ENCODE data around the gene NTM.

GRCh38 chr11:131370090-131370751, at the start of gene NTM:
- no peak for TF ChIP-seq CTCF (conservative IDR thresholded peaks at IDR 0.05; ENCODE audit: low read length)
- no peak for TF ChIP-seq EZH2phosphoT487 (IDR thresholded peaks at IDR 0.05; ENCODE audit: borderline replicate concordance)

All from Loucy (cell line).